HepG2 (cell line): ENCODE results near the gene TMEM131. TPM values are rescaled to one million over a fixed set of nuclear protein-coding genes. Genes with fewer than 3 reads are reported as not detected.
A peak's percentile ranks its signal among the peaks of the same experiment; 100 is the strongest.

Experiments
- ATAC-seq: fragments of 200-7000 bp; cut with Tn5 transposase; 3 replicates; pipeline ENCODE4 v1.9.1; 2020; ENCODE audit warnings: mild to moderate bottlenecking, moderate library complexity
- BruUV-seq: library from RNA; stranded (reverse); fragments of 400-500 nt; replicated peaks from 2 replicates; lab custom pipeline; 2021; lab: Mats Ljungman, UMichigan
- CTCF ChIA-PET: fragments of 300-600 bp; formaldehyde crosslinking; extraction: SDS; loops from one replicate; lab custom pipeline; 2021; ENCODE audit warnings: low total read pairs, inconsistent platforms, low intra/inter-chr PET ratio; lab: Yijun Ruan, JAX
- POLR2A ChIA-PET: fragments of 350-600 bp; sonication (Branson Sonifier 250); formaldehyde crosslinking; loops from one replicate; lab custom pipeline; 2020; ENCODE audit warnings: antibody characterized with exemption, inconsistent platforms; lab: Yijun Ruan, JAX
- DNase-seq: peaks from one replicate; pipeline ENCODE4 v3.0.0-alpha.2; 2015; ENCODE audit warnings: low spot score
- FAIRE-seq: peaks from 3 replicates; lab custom pipeline; 2011; peaks lifted over from hg19 to GRCh38; lab: Jason Lieb, UNC
- H2AFZ ChIP-seq: one replicate; pipeline ENCODE4 v1.6.1; 2011; ENCODE audit warnings: low read length, inconsistent platforms
- H3K27ac ChIP-seq: fragments of 300-600 bp; 3 replicates; pipeline ENCODE4 v1.8.0; 2011; ENCODE audit warnings: mixed run types, mild to moderate bottlenecking, mixed read lengths, low read length, inconsistent platforms; ENCODE audit not compliant: insufficient read depth; ENCODE audit errors: extremely low read length
- H3K27me3 ChIP-seq, 2 experiments: fragments of 200-600 bp in 1 of 2; 2 replicates in 1 of 2; 3 replicates in 1 of 2; pipeline versions ENCODE4 v1.6.0 to v1.8.0; 2011; ENCODE audit warnings: low read length in 2 of 2, mild to moderate bottlenecking in 2 of 2, moderate library complexity in 2 of 2, inconsistent platforms in 1 of 2; ENCODE audit not compliant: insufficient read depth in 2 of 2, control insufficient read depth in 1 of 2
- H3K36me3 ChIP-seq, 2 experiments: fragments of 200-600 bp in 1 of 2; replicated peaks in 1 of 2; 2 replicates in 1 of 2; 3 replicates in 1 of 2; pipeline versions ENCODE4 v1.5.1 to v1.8.0; 2011; ENCODE audit warnings: low read length in 2 of 2, inconsistent platforms in 1 of 2; ENCODE audit not compliant: insufficient read depth in 2 of 2, control insufficient read depth in 1 of 2
- H3K4me1 ChIP-seq: 2 replicates; pipeline ENCODE4 v1.5.1; 2012; ENCODE audit warnings: low read length, inconsistent platforms; ENCODE audit not compliant: insufficient read depth
- H3K4me2 ChIP-seq: 2 replicates; pipeline ENCODE4 v1.6.0; 2011; ENCODE audit warnings: low read depth, low read length, inconsistent platforms
- H3K4me3 ChIP-seq, 3 experiments: fragments of 200-600 bp in 1 of 3; sonication (generic), shearing (Covaris generic) in 1 of 3; replicated peaks in 1 of 3; 2 replicates each; pipeline ENCODE4 v1.5.1; 2011 to 2016; ENCODE audit warnings: low read length in 3 of 3, inconsistent platforms in 2 of 3, low read depth in 2 of 3, mild to moderate bottlenecking in 2 of 3, control low read depth in 1 of 3, mixed read lengths in 1 of 3; ENCODE audit not compliant: insufficient read depth in 1 of 3
- H3K79me2 ChIP-seq: one replicate; pipeline ENCODE4 v1.6.1; 2011; ENCODE audit warnings: low read length, inconsistent platforms; ENCODE audit not compliant: insufficient read depth
- H3K9ac ChIP-seq: 2 replicates; pipeline ENCODE4 v1.6.0; 2011; ENCODE audit warnings: mild to moderate bottlenecking, low read depth, low read length, inconsistent platforms; ENCODE audit not compliant: insufficient read depth
- H3K9me3 ChIP-seq: 2 replicates; pipeline ENCODE4 v1.5.1; 2012; ENCODE audit warnings: mild to moderate bottlenecking, low read length
- H4K20me1 ChIP-seq: 2 replicates; pipeline ENCODE4 v1.6.0; 2011; ENCODE audit warnings: inconsistent platforms, mild to moderate bottlenecking, low read length, moderate library complexity; ENCODE audit not compliant: insufficient read depth
- AGO2 ChIP-seq: fragments of 200-400 bp; formaldehyde crosslinking; optimal IDR thresholded peaks from 2 replicates; pipeline ENCODE3; 2017; ENCODE audit warnings: mild to moderate bottlenecking, low read depth, low read length, moderate library complexity
- PAF1 ChIP-seq: IDR thresholded peaks from 2 replicates; pipeline ENCODE4 v1.6.1; 2016; ENCODE audit warnings: missing genetic modification reagents, missing compliant biosample characterization
- RNF219 ChIP-seq: sonication (generic); formaldehyde crosslinking; IDR thresholded peaks from 2 replicates; pipeline ENCODE4 v1.5.0; 2020; ENCODE audit warnings: mild to moderate bottlenecking, missing genetic modification reagents
- ZFP90 ChIP-seq: sonication (generic); formaldehyde crosslinking; IDR thresholded peaks from 2 replicates; pipeline ENCODE4 v1.8.0; 2022; ENCODE audit warnings: missing genetic modification reagents, mild to moderate bottlenecking, inconsistent platforms, borderline replicate concordance
- ZNF616 ChIP-seq: sonication (generic); formaldehyde crosslinking; IDR thresholded peaks from 2 replicates; pipeline ENCODE4 v1.5.0; 2020; ENCODE audit warnings: low read depth, mild to moderate bottlenecking, missing genetic modification reagents
- ZNF644 ChIP-seq: IDR thresholded peaks from 2 replicates; pipeline ENCODE4 v1.6.1; 2016; ENCODE audit warnings: low read depth
- ZNF710 ChIP-seq: sonication (generic); formaldehyde crosslinking; IDR thresholded peaks from 2 replicates; pipeline ENCODE4 v1.5.0; 2020; ENCODE audit warnings: mild to moderate bottlenecking, missing genetic modification reagents, borderline replicate concordance
- WGBS: methylation state at CpG from one replicate; pipeline ENCODE4 v1.1.6; 2017; ENCODE audit warnings: low lambda C conversion rate; 5-methylcytosine and 5-hydroxymethylcytosine counted together
- in situ Hi-C: cut with HindIII; loops from 2 replicates; pipeline ENCODE4 v1.10.0; 2017; ENCODE audit warnings: low pct_unique_long_range_greater_than_20kb; ENCODE audit not compliant: extremely low pct_ligation_motif_present
- intact Hi-C: fragments of 100-400 bp; cut with micrococcal nuclease; formaldehyde crosslinking; loops from one replicate; pipeline ENCODE4 v1.10.0; 2022; ENCODE audit not compliant: unreplicated experiment
- polyA plus RNA-seq, 8 experiments: library from polyadenylated mRNA; depleted of rRNA in 3 of 8; stranded (reverse) in 7 of 8; unstranded in 1 of 8; fragments of >200 nt; fragmentation: Illumina TruSeq in 4 of 8; extraction: Trizol in 4 of 8; gene quantifications; 2 replicates each; pipeline versions ENCODE4 v1.2.1 to v1.2.3, GENCODE V29; 2011 to 2016; ENCODE audit warnings: low read depth in 4 of 8, missing spikeins in 1 of 8, mixed read lengths in 1 of 8; ENCODE audit not compliant: insufficient read depth in 1 of 8
- total RNA-seq, 5 experiments: library from RNA; depleted of rRNA; stranded (reverse); fragments of >200 nt; fragmentation: Illumina TruSeq; extraction: Trizol; gene quantifications; 2 replicates each; pipeline ENCODE4 v1.2.3, GENCODE V29; 2016; ENCODE audit warnings: low read depth in 1 of 5
- TF ChIP-seq, protein P1 (sequence below): sonication (generic); formaldehyde crosslinking; IDR thresholded peaks from 2 replicates; pipeline ENCODE4 v1.4.0; 2020; ENCODE audit warnings: missing genetic modification reagents, borderline replicate concordance

The TMEM131 gene
- total and polyA plus RNA-seq, 2 of the 13 experiments (the other 11 are each of a cell fraction or from before 2014, with no cell fraction given): 17.9 to 19.5 TPM

- Histone ChIP-seq H3K36me3 (peaks cover 28 to 79% of the 10 kb centered on the region in 2 experiments), H3K27ac (no peak overlapping the region), H3K79me2 (no peaks in the 10 kb centered on the region), H3K4me1 (no peaks in the 10 kb centered on the region), H3K4me3 (no peak overlapping the region), H3K27me3 (no peaks in the 10 kb centered on the region), H3K9ac (no peak overlapping the region), H4K20me1 (no peaks in the 10 kb centered on the region), H3K9me3 (no peaks in the 10 kb centered on the region), H2AFZ (no peak overlapping the region), H3K4me2 (no peak overlapping the region)
- in situ Hi-C loops: no loop called here
- DNase-seq (no peak), FAIRE-seq (no peak), ATAC-seq (no peak; the same call in 2 of the 3 replicates)
- WGBS: 97% methylated on average over 20 of the region's 20 CpGs
- intact Hi-C loops: no loop called here
- POLR2A ChIA-PET: no interaction called here
- BruUV-seq: no TSS peak
- CTCF ChIA-PET: no interaction called here
- peak; percentile 61 for TF ChIP-seq AGO2
- TF ChIP-seq, protein P1, sequence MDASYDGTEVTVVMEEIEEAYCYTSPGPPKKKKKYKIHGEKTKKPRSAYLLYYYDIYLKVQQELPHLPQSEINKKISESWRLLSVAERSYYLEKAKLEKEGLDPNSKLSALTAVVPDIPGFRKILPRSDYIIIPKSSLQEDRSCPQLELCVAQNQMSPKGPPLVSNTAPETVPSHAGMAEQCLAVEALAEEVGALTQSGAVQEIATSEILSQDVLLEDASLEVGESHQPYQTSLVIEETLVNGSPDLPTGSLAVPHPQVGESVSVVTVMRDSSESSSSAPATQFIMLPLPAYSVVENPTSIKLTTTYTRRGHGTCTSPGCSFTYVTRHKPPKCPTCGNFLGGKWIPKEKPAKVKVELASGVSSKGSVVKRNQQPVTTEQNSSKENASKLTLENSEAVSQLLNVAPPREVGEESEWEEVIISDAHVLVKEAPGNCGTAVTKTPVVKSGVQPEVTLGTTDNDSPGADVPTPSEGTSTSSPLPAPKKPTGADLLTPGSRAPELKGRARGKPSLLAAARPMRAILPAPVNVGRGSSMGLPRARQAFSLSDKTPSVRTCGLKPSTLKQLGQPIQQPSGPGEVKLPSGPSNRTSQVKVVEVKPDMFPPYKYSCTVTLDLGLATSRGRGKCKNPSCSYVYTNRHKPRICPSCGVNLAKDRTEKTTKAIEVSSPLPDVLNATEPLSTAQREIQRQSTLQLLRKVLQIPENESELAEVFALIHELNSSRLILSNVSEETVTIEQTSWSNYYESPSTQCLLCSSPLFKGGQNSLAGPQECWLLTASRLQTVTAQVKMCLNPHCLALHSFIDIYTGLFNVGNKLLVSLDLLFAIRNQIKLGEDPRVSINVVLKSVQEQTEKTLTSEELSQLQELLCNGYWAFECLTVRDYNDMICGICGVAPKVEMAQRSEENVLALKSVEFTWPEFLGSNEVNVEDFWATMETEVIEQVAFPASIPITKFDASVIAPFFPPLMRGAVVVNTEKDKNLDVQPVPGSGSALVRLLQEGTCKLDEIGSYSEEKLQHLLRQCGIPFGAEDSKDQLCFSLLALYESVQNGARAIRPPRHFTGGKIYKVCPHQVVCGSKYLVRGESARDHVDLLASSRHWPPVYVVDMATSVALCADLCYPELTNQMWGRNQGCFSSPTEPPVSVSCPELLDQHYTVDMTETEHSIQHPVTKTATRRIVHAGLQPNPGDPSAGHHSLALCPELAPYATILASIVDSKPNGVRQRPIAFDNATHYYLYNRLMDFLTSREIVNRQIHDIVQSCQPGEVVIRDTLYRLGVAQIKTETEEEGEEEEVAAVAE (CRISPR knock-in tag): no peak
Observed at GRCh38 chr2:97763176-97763845, 232.4 kb downstream of the TMEM131 start.

DNA sequence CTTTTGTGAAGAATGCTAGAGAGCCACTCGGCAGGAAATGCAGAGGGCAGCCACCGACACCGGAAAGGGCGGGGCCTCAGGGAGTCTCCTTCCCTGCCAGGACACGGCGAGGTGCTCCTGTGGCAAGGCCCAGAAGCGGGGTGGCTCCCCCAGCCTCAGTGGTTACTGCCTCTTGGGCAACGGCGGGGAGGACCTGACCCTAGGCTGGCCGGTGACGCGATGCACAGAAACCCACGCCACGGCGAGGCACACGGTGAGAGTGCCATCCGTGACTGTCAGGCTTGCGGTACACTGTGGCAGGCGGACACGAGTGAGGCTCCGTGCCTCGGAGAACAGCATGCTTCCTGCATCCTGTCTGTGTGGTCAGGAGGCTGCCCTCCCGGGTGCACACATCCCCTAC, 234.6 kb downstream of the TMEM131 start:
- no peak overlapping the region for H3K4me2 ChIP-seq
- in situ Hi-C loops (no loop called here), intact Hi-C loops (no loop called here)
- no peaks in the 10 kb centered on the region for H4K20me1 ChIP-seq
- no peaks in the 10 kb centered on the region for H3K79me2 ChIP-seq
- H3K4me1 ChIP-seq: no peaks in the 10 kb centered on the region
- no TSS peak for BruUV-seq
- DNase-seq (no peak), ATAC-seq (no peak), FAIRE-seq (no peak)
- H3K36me3 ChIP-seq: peaks cover 26 to 83% of the 10 kb centered on the region in 2 experiments
- CTCF ChIA-PET: no interaction called here
- no peak overlapping the region for H3K9ac ChIP-seq
- POLR2A ChIA-PET: no interaction called here
- no peak overlapping the region for H3K27ac ChIP-seq
- H3K27me3 ChIP-seq: no peaks in the 10 kb centered on the region
- WGBS: 98% methylated on average over 20 of the region's 23 CpGs
- H3K4me3 ChIP-seq: no peak overlapping the region
- H3K9me3 ChIP-seq: no peaks in the 10 kb centered on the region
- no peak overlapping the region for H2AFZ ChIP-seq
- TF ChIP-seq PAF1 (CRISPR knock-in tag) (no peak), RNF219 (CRISPR knock-in tag) (no peak), ZNF710 (no peak), ZFP90 (CRISPR knock-in tag) (no peak), ZNF616 (CRISPR knock-in tag) (no peak), AGO2 (peak; percentile 37), ZNF644 (no peak)
